Measurements from ENCODE around the gene PPT1.
"Not testable (repeated sequence)": the region's sequence is repeated elsewhere in the genome, so short reads cannot be mapped to it uniquely, and the experiment has no call there.

Gene PPT1

DNA sequence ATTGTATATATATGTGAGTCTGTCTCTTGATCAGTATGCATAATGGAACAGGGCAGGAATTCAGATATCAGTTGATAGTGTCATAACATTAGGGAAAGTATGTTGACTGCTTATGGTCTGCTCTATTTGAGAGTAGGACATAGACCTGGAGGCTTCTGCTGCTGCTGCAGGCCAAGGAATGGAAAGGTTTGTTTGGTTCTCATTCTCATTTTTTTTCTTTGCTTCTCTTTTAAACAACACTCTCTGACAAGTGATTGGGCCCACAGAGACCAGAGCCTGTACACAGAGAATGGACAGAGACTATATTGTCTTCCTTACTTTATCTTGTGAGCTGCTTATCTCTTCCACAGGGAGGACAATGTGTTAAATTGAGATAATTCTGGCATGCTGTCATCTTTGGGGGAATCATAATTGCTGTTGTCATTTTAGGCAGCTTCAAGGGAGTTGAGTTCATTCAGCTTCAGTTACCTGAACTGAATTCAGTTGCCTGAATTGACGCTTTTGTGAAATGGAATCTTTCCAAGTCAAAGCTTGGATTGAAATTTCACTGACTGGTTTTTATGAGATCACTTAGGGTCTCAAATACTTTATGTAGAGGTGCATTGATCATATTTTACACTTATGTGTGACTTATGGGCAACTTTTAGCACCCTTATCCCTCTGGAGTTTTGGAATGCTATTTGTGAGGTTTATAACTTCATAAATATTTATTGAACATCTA is 39.6 kb downstream of the PPT1 start:
- no peak for DNase-seq (ENCODE audit: low read depth in 2 of 2)

DNA sequence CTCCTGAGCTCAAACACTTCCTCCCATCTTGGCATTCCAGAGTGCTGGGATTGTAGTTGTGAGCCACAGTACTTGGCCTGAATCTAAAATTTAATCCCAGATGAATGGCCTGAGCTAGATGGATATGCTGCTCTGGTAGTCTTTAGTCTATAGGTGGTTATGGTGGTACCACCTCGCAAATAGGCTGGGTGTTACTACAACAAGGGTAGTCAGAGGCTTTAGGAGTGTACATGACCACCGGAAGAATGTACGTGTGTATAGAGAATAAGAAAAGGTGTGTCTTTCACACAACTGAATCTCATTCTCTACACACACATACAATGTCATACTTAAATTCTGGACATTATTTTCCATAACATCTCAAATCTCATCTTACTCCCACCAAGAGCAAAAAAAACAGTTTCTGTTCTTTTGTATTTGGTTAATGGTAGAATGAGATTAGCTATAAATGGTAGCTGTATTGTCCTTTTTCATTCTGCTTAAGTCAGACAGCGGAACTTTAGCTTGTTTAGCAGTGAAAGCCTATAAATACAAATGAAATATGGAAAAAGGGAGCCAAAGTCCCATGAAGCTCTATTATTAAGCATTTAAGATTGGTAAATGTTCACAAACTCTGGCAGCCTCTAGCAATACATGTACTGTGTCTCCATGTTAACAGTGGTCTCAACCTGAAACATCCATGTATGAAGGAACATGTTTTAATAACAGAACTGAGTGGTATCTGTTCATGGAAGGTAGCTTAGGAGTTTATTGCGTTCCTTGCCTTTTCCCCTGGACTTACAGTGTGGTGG is 40.3 kb downstream of the PPT1 start:
- DNase-seq (ENCODE audit: low read depth in 2 of 2) = no peak

DNA sequence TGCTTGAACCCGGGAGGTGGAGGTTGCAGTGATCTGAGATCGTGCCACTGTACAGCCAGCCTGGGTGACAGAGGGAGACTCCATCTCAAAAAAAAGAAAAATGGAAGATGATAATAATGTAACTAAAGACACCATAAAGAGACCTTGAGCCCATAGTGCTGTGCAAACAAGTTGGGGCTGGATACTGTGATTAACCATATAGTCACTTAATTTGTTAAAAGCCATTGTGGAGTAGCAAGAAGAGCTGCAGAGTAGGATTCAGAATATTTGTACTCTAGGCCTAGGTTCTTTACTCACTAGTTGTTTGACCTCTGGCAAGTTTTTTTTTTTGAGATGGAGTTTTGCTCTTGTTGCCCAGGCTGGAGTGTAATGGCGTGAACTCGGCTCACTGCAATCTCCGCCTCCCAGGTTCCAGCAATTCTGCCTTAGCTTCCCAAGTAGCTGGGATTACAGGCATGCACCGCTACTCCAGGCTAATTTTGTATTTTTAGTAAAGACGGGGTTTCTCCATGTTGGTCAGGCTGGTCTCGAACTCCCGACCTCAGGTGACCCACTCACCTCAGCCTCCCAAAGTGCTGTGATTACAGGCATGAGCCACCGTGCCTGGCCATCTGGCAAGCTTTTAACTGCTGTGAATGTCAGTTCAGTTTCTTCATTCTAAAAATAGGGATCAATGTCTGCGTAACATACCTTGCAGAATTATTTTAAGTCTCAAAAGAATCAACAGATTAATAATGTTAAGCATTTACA is 43.7 kb downstream of the PPT1 start:
- DNase-seq (ENCODE audit: low read depth in 2 of 2) = no peak

DNA sequence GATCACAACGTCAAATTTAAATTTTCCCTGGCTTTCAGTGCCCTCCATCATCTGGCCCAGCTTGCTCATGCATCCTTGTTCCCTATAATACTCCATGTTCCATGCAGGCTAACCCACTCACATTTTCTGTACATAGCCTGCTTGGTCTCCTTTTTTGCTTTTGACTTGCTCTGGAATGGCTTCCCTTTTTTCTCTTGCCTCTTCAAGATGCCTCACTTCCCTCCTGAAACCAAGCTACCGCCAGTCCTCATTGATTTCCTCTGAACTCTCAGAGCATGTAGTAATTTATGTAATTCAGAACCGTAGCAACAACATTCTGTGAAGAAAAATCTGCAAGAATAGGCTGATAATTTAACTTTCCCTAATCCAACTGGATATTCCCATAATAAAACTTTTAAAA is 46.2 kb downstream of the PPT1 start:
- DNase-seq (ENCODE audit: low read depth in 2 of 2) = no peak

DNA sequence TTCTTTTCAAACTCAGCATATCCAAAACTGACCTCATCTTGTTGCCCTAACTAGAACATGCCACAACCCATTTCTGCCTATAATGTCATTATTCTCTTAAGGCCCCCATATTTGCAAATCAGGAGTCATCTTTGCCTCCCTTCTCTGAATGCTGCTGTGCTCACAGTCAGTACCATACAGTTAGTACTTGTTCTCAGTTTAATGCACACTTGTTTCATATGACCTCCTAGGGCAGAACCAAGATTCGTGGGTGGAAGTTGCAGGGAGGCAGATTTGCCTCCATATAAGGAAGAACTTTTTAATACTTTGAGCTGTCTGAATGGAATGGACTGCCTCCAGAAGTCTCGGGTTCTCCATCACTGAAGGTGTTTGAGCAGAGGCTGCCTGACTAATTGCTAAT is 47.3 kb downstream of the PPT1 start:
- no peak for DNase-seq (ENCODE audit: low read depth in 2 of 2)

DNA sequence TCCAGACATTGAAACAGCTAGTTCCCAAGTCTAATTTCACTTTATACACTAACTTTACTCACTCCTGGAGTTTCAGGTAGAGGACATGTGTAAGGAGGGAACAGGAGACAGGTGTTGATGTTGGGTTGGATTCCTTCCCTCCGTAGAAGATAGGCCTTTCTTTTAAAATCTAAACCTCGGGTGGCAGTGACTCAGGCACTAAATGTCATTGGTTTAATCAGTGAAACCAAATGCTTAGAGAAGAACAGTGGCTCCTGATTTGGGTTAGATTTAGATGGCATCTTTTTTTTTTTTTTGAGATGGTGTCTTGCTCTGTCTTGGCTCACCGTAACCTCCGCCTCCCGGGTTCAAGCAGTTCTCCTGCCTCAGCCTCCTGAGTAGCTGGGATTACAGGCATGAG is 49.3 kb downstream of the PPT1 start:
- DNase-seq (ENCODE audit: low read depth in 2 of 2) = no peak

DNA sequence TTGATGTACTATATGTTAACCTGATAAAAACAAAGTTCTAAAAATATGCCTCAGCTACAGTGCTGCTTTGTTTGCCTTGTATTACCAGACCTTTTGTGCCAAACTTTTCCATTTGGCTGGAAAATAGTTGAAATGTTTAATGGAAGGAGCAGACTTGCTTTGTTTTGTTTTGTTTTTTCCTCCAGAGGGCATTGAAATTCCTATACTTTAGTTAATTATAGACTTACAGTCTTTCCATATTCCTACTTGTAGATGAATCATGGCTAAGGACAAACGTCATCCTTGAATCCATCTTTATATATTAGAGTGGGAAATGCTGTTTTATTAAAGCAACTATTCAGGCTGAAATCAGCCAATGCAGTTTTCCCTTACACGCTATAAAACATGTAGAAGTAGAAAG is 49.8 kb downstream of the PPT1 start:
- no peak for DNase-seq (ENCODE audit: low read depth in 2 of 2)

DNA sequence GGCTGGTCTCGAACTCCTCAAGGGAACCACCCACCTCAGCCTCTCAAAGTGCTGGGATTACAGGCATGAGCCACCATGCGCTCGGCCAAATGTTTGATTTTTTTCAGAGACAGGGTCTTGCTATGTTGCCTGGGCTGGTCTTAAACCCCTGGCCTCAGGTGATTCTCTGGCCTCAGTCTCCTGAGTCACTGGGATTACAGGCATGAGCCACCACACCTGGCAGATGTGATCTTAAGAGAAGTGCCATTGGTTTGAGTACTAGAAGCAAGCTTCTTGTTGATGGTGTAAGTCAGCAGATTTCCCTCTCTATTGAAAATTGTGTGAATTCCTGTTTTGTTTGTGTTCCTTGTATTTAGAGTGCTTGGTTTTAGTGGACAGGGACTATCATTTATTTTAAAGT is 51.3 kb downstream of the PPT1 start:
- no peak for DNase-seq (ENCODE audit: low read depth in 2 of 2)

DNA sequence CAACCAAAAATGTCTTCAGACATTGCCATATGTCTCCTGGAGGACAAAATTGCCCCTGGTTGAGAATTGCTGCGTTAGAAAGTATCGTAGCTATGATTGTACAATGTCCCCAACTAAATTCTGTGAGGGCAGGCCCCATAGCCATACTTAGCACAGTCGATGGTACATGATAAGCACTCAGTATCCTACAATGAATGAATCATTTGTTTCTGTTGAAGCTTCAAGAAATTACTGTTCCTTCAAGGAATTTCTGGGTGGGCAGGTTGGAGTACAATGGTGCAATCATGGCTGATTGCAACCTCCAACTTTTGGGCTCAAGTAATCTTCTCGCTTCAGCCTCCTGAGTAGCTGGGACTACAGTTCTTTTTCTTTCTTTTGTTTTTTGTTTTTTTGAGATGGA is 51.9 kb downstream of the PPT1 start:
- DNase-seq (ENCODE audit: low read depth in 2 of 2) = no peak

DNA sequence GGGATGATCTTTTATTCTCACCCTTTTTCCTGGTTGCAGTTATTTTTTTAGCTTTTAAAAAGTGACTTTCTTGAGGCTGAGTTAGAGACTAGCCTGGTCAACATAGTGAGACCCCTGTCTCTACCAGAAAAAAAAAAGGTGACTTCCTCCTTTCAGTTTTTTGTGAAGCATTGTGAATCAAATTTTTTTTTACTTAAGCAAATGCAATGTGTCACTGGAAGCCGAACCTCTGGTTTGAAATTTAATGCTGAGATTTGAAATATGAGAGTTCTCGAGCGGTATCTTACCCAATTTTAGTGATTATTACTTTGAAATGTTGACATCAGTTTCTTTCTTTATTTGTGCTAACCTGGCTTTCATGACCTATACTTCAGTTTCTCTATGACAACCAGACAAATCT is 52.9 kb downstream of the PPT1 start:
- no peak for DNase-seq (ENCODE audit: low read depth in 2 of 2)

DNA sequence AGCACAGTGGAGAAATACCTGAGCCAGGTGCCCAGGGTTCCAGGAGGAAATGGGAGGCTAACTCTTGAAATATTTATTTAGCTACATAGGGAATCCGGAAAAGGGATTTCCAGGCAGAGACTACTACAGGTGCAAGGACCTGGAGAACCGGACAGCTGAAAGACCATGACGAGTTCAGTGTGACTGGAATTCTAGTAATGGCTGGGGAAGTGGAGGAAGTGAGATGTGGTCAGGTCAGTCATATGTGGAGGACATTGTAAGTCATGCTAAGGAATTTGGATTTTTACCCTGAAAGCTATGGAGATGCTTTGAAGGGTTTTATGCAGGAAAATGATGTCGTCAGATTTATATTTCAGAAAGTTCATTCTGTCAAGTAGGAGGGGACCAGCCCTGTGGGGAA is 54.7 kb downstream of the PPT1 start:
- DNase-seq (ENCODE audit: low read depth in 2 of 2) = no peak

DNA sequence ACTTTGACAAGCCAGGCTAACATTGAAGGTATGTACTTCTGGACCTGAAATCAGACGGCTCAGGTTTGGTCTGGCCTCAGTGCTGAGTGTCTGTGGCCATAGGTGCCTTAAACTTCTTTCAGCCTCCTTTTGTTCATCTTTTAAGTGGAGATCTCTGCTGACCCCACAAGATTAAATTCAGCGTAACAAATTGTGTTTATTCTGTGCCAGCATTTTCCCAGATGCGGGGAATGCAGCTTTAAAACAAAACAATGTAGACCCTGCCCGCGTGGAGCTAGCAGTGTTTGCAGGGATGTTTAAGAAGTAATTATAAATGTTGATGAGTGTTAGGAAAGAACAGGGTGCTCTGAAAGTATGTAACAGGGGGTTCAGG is 55.6 kb downstream of the PPT1 start:
- DNase-seq (ENCODE audit: low read depth in 2 of 2) = no peak

DNA sequence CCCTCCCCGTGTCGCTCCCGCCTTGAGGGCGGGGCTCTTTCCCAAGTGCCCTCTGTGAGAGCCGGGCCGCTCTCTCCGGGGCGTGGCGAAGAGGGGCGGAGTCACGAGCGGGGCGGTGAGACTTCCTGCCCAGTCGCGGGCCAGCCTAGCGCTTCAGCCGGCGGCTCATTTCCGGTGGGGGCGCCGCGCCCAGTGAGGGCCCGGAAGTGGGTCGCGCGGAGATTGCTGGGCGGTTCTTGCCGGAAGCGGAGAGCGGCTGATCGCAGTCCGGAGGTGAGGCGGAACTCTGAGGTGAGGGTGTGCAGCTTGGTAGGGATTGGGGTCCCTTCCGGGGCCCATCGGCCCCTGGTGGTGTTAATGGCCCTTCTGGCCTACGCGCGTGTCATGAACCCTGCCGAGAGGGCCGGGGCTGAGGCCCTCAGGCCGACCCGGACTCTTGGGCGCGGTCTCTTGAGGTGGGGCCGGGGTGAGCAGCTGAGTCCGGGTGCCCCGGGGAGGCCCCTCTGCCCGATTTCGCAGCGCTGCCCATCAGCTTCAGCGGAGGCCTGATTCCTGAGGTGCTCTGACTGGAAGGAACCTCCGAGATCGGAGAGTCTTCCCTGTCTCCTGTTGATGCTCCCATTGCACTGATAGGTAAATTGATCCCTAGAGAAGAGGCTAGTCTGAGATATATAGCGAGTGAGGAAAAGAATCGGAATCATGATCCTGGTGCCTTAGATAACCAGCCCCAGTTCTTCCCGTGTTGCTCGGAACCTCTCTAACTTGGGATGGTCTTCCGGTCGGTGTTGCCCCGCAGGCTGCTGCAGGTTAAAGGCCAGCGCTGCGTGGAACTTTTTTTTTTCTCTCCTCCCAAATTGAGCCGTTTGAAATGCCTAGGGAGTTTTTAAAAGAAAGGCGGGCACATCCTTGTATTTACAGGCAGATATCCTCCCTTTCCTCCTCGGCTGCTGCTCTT is 56.3 kb downstream of the PPT1 start, which contains the start of gene CAP1:
Gene CAP1 (plus strand): TSS at position 219 of the 955 bp plus-strand sequence. CDS start 18,618 bp downstream, outside the sequence.
- peak; percentile 99 to 100 for DNase-seq (ENCODE audit: low read depth in 2 of 2)

DNA sequence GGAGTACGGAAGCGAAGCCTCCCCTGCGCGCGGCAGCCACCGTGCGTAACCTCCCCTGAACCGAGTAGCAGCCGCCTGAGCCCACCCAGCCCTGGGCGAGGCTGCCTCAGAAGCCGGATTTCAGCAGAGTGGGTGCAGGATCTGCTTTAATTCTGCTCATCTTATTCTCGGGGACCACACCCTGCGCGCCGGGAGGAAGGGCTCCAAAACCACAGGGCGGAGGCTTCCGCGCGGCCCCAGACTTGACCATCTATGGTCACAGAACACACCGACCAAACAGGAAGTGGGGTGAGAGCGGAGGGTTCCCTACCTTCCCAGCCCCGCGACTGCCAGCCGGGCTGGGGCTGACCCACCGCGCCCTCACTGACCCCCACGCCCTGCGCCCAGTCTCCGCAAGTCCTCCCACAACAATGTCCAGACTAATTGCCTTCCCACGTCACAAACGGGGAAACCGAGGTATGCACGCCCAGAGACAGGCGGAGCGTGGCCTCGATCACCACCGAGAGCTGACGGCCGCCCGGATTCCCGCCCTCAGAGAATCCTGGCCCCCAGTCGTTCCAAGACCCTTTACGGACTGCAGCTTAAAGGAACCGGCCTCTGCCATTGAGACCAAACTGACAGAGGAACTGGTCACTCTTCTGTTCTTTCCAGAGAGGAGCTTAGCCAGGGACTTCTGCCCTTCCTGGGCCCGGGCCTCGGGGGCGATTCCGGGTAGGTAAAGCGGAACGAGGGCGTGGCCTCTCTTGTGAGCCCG is 57.1 kb downstream of the PPT1 start:
- DNase-seq (ENCODE audit: low read depth in 2 of 2) = peak in 1 of 2 donors; percentile 56

DNA sequence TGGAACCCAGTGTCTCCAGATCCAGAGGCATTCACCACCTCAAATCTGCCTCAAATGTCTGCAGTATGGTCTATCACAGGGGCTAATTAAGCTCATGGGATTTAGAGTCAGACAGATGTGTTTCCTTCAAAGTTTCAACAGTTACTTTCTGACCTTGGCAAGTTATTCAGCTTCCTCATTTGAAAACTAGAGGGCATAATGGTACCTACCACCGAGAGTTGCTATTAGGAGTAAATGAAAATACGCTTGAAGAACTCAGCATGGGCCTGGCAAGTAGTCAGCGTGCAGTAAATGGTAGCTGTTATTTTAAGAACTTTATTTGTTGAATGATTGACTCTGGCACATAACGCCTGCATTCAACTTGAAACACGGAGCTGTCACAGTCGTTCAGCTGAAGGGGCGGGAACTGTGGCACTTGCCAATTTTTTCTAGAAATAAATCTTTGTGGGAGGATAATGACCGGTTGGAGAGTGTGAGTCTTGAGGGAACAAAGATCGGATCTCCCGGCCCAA is 57.8 kb downstream of the PPT1 start:
- no peak for DNase-seq (ENCODE audit: low read depth in 2 of 2)

DNA sequence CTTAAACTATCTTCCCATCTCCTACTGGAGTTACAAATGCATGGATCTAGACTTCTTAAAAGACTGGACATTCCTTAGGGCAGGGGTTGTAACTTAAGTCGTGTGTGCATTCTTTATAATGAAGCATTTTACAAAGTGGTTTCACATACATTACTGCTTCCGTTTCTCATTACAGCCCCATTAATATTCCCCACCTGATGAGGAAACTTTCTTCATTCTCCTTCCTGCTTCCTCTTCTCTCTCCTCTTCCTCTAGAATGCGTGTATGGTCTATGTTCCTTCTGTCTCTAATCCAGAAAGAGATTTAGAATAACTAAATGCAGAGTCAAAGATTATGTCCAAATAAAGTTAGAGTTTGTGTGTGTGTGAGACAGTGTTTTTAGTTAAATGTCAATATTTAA is 58.4 kb downstream of the PPT1 start:
- no peak for DNase-seq (ENCODE audit: low read depth in 2 of 2)

DNA sequence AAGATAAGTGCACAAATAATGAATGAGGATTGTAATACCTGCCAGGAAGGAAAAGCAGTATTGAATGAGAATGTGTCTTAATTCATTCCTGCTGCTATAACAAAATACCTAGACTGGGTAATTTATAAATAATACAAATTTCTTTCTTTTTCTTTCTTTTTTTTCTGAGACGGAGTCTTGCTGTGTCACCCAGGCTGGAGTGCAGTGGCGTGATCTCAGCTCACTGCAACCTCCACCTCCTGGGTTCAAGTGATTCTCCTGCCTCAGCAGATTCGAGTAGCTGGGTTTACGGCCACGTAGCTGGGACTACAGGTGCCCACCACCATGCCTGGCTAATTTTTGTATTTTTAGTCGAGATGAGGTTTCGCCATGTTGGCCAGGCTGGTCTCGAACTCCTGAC is 59.8 kb downstream of the PPT1 start:
- DNase-seq (ENCODE audit: low read depth in 2 of 2) = not testable (repeated sequence)

DNA sequence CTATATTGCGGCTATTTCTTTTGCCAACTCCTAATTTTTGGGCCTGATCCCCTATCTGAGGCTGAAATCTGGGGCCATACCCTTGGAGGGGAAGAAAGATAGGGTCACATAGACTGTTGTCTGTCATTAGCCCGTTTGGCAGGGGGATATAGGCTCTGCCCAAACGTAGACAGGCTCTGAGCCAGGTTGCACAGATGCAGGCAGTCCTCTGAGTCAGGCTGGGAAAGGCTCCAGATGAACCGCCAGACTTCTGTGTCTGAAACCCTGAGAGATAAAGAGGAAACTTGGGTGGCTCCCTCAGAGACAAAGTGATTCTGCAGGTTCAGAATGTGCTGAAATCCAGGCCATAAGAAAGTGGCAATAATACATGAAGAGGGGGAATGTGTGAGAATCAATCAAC is 60.5 kb downstream of the PPT1 start:
- no peak for DNase-seq (ENCODE audit: low read depth in 2 of 2)

DNA sequence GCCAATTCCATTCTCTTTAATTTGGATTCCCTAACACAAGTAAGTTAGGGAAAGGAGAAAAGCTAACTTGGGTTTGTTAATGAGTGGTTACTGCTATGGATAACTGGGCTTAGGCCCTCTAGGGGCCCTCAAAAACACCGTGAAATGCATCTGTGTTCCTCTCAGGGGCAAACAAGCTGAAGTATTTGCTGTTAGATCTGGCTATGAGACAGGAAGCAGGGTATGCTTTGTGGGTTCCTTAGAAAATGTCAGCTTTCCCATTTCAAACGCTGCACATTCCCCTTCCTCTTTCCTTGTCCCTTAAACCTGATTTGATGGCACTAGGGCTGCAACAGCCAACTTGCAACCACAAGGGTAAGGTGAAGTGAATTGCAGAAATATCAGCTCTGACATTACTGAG is 62.2 kb downstream of the PPT1 start:
- DNase-seq (ENCODE audit: low read depth in 2 of 2) = no peak

DNA sequence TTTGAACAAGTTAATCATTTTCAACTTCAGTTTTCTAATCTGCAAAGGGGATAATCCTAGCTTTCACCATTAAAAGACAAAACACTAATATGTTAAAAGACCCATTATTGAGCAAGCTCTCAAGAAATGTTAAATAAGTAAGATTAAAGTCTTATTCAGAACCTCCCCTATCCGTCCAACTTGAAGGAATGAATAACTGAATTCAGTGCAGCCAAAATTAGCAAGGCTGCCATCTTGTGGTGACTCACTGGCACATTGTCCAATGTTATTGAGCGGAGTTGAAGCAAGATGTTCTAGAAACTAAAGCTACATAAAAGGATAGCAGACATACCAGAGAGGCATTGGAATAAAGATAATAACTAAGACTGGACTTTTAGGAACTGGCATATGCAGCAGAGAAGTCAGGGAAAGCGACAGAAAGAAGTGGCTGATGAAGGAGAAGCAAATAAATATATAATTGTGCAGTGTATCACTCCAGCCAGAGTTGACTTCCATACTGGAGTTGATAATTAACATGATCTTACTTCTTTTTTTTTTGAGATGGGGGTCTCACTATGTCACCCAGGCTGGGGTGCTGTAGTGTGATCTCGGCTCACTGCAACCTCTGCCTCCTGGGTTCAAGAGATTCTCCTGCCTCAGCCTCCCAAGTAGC is 64.7 kb downstream of the PPT1 start:
- peak in 1 of 2 donors; percentile 34 for DNase-seq (ENCODE audit: low read depth in 2 of 2)
